SK-N-SH (cell line): ENCODE data around the gene NBEA. TPM values are rescaled to one million over a fixed set of nuclear protein-coding genes. Genes with fewer than 3 reads are reported as not detected.

Experiments used
- CHD2 ChIP-seq: fragments of 150-350 bp; IDR thresholded peaks from 2 replicates; pipeline ENCODE4 v1.6.1; 2018; ENCODE audit warnings: low read length; ENCODE audit not compliant: partially characterized antibody
- ELF1 ChIP-seq: IDR thresholded peaks from 2 replicates; pipeline ENCODE4 v1.4.0; 2012
- EZH2phosphoT487 ChIP-seq: fragments of 200-600 bp; sonication (generic); IDR thresholded peaks from 2 replicates; pipeline ENCODE4 v1.6.1; 2017; ENCODE audit warnings: low read depth, mixed run types, mild to moderate bottlenecking, antibody characterized with exemption, moderate library complexity, borderline replicate concordance
- FOSL2 ChIP-seq: IDR thresholded peaks from 2 replicates; pipeline ENCODE4 v1.4.0; 2012; ENCODE audit warnings: low read depth, mild to moderate bottlenecking, moderate library complexity, borderline replicate concordance
- FOXJ3 ChIP-seq: sonication (generic); formaldehyde crosslinking; IDR thresholded peaks from 2 replicates; pipeline ENCODE4 v1.5.1; 2020; ENCODE audit warnings: mild to moderate bottlenecking, missing genetic modification reagents
- GATA2 ChIP-seq: sonication (generic); formaldehyde crosslinking; IDR thresholded peaks from 2 replicates; pipeline ENCODE4 v1.5.0; 2020; ENCODE audit warnings: mild to moderate bottlenecking, missing genetic modification reagents
- JUND ChIP-seq: IDR thresholded peaks from 2 replicates; pipeline ENCODE4 v1.4.0; 2012
- MEF2A ChIP-seq: IDR thresholded peaks from 2 replicates; pipeline ENCODE4 v1.4.0; 2012; ENCODE audit warnings: low read depth, borderline replicate concordance
- NFIC ChIP-seq: IDR thresholded peaks from 2 replicates; pipeline ENCODE4 v1.4.0; 2012; ENCODE audit warnings: borderline replicate concordance
- RAD21 ChIP-seq: IDR thresholded peaks from 2 replicates; pipeline ENCODE4 v1.6.1; 2012; ENCODE audit warnings: mild to moderate bottlenecking, low read length
- RCOR1 ChIP-seq: fragments of 150-350 bp; IDR thresholded peaks from 2 replicates; pipeline ENCODE4 v1.6.1; 2017; ENCODE audit warnings: antibody characterized with exemption, low read length
- RFX5 ChIP-seq: IDR thresholded peaks from 2 replicates; pipeline ENCODE4 v1.6.1; 2012; ENCODE audit warnings: mild to moderate bottlenecking, improper control_type of control experiment, low read length
- RXRA ChIP-seq: IDR thresholded peaks from 2 replicates; pipeline ENCODE4 v1.4.0; 2012; ENCODE audit warnings: low read depth, mild to moderate bottlenecking, borderline replicate concordance
- YY1 ChIP-seq: IDR thresholded peaks from 2 replicates; pipeline ENCODE4 v1.4.0; 2012; ENCODE audit warnings: low read depth, mild to moderate bottlenecking
- polyA plus RNA-seq, 3 experiments: library from polyadenylated mRNA; depleted of rRNA; stranded (reverse); fragments of >200 nt; gene quantifications; 2 replicates each; pipeline ENCODE4 v1.2.3, GENCODE V29; 2012
- TF ChIP-seq, protein P1 (sequence below): IDR thresholded peaks from 2 replicates; pipeline ENCODE4 v1.4.0; 2012; ENCODE audit warnings: low read depth
- TF ChIP-seq, protein P2 (sequence below): IDR thresholded peaks from 2 replicates; pipeline ENCODE4 v1.4.0; 2012; ENCODE audit warnings: low read depth, borderline replicate concordance
- TF ChIP-seq, protein P3 (sequence below): fragments of 150-350 bp; IDR thresholded peaks from 2 replicates; pipeline ENCODE4 v1.6.1; 2016; ENCODE audit warnings: mild to moderate bottlenecking, low read depth, low read length
- TF ChIP-seq, protein P4 (sequence below): fragments of 200-600 bp; sonication (generic); IDR thresholded peaks from 2 replicates; pipeline ENCODE4 v1.6.1; 2017; ENCODE audit warnings: antibody characterized with exemption, mild to moderate bottlenecking, moderate library complexity
- TF ChIP-seq, protein P5 (sequence below): IDR thresholded peaks from 2 replicates; pipeline ENCODE4 v1.4.0; 2012; ENCODE audit warnings: low read depth, borderline replicate concordance

Gene NBEA
- polyA plus RNA-seq, 1 of the 3 experiments (the other 2 are of a cell fraction) = 12.3 TPM

DNA sequence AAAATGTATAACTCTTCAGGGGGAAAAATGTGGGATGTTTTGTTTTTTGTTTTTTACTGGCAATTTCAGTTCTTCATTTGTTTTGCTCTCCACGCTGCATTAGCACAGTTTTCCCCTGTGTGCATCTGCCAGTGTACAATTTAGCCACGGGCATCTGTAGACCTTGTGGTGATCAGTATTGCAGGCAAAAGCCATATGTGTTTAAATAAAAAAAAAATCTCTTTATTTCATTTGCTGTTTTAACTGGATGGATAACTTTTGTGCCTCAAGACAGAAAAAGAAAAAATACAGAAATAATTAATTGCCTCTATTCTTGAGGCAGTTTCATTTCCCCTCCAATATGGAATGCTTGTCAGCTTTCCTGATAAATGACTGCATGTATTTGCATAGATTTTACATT lies 542.3 kb downstream of the NBEA start (continued):
- TF ChIP-seq, protein P1, sequence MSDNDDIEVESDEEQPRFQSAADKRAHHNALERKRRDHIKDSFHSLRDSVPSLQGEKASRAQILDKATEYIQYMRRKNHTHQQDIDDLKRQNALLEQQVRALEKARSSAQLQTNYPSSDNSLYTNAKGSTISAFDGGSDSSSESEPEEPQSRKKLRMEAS = no peak
- no peak for TF ChIP-seq YY1
- TF ChIP-seq RXRA = no peak
- no peak for TF ChIP-seq EZH2phosphoT487
- no peak for TF ChIP-seq RFX5
- TF ChIP-seq, protein P2, sequence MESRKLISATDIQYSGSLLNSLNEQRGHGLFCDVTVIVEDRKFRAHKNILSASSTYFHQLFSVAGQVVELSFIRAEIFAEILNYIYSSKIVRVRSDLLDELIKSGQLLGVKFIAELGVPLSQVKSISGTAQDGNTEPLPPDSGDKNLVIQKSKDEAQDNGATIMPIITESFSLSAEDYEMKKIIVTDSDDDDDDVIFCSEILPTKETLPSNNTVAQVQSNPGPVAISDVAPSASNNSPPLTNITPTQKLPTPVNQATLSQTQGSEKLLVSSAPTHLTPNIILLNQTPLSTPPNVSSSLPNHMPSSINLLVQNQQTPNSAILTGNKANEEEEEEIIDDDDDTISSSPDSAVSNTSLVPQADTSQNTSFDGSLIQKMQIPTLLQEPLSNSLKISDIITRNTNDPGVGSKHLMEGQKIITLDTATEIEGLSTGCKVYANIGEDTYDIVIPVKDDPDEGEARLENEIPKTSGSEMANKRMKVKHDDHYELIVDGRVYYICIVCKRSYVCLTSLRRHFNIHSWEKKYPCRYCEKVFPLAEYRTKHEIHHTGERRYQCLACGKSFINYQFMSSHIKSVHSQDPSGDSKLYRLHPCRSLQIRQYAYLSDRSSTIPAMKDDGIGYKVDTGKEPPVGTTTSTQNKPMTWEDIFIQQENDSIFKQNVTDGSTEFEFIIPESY = no peak
- TF ChIP-seq FOXJ3 (CRISPR knock-in tag) = no peak
- TF ChIP-seq, protein P3, sequence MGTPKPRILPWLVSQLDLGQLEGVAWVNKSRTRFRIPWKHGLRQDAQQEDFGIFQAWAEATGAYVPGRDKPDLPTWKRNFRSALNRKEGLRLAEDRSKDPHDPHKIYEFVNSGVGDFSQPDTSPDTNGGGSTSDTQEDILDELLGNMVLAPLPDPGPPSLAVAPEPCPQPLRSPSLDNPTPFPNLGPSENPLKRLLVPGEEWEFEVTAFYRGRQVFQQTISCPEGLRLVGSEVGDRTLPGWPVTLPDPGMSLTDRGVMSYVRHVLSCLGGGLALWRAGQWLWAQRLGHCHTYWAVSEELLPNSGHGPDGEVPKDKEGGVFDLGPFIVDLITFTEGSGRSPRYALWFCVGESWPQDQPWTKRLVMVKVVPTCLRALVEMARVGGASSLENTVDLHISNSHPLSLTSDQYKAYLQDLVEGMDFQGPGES = no peak
- no peak for TF ChIP-seq ELF1
- TF ChIP-seq, protein P4, sequence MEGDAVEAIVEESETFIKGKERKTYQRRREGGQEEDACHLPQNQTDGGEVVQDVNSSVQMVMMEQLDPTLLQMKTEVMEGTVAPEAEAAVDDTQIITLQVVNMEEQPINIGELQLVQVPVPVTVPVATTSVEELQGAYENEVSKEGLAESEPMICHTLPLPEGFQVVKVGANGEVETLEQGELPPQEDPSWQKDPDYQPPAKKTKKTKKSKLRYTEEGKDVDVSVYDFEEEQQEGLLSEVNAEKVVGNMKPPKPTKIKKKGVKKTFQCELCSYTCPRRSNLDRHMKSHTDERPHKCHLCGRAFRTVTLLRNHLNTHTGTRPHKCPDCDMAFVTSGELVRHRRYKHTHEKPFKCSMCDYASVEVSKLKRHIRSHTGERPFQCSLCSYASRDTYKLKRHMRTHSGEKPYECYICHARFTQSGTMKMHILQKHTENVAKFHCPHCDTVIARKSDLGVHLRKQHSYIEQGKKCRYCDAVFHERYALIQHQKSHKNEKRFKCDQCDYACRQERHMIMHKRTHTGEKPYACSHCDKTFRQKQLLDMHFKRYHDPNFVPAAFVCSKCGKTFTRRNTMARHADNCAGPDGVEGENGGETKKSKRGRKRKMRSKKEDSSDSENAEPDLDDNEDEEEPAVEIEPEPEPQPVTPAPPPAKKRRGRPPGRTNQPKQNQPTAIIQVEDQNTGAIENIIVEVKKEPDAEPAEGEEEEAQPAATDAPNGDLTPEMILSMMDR = no peak
- TF ChIP-seq MEF2A = no peak
- TF ChIP-seq CHD2 = peak; percentile 43
- TF ChIP-seq FOSL2 = no peak
- TF ChIP-seq NFIC = no peak
- peak; percentile 16; the same call in 1 of the 2 replicates for TF ChIP-seq RAD21
- 0 out of 2 replicates have a peak, but pooled peaks have one; percentile 26 for TF ChIP-seq GATA2 (CRISPR knock-in tag)
- TF ChIP-seq, protein P5, sequence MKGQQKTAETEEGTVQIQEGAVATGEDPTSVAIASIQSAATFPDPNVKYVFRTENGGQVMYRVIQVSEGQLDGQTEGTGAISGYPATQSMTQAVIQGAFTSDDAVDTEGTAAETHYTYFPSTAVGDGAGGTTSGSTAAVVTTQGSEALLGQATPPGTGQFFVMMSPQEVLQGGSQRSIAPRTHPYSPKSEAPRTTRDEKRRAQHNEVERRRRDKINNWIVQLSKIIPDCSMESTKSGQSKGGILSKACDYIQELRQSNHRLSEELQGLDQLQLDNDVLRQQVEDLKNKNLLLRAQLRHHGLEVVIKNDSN = no peak
- TF ChIP-seq JUND = no peak
- no peak for TF ChIP-seq RCOR1
